SK-N-SH (cell line): ENCODE measurements around the gene ANKRD13B. TPM values are rescaled to one million over a fixed set of nuclear protein-coding genes. Genes with fewer than 3 reads are reported as not detected.

Experiments
- CTCF ChIA-PET: fragments of 300-600, 350-600 bp; formaldehyde crosslinking; extraction: SDS; loops from one replicate; lab custom pipeline; 2021; lab: Yijun Ruan, JAX
- POLR2A ChIA-PET: fragments of 350-600 bp; sonication (Branson Sonifier 250); formaldehyde crosslinking; extraction: SDS; loops from one replicate; lab custom pipeline; 2020; ENCODE audit warnings: antibody characterized with exemption, inconsistent platforms; lab: Yijun Ruan, JAX
- DNase-seq: peaks from one replicate; pipeline ENCODE4 v3.0.0; 2012
- H2AFZ ChIP-seq: fragments of 200-600 bp; sonication (generic); 2 replicates; pipeline ENCODE4 v1.8.1; 2016; ENCODE audit warnings: antibody characterized with exemption, mild to moderate bottlenecking, low read depth
- H3F3A ChIP-seq: fragments of 200-600 bp; sonication (generic); replicated peaks from 2 replicates; pipeline ENCODE3; 2016; ENCODE audit warnings: antibody characterized with exemption, mild to moderate bottlenecking; ENCODE audit not compliant: insufficient read depth
- H3K27ac ChIP-seq, 2 experiments: fragments of 200-500 bp in 1 of 2; fragments of 200-600 bp in 1 of 2; sonication (Bioruptor generic) in 1 of 2; sonication (generic), shearing (Covaris generic) in 1 of 2; 2 replicates each; pipeline versions ENCODE4 v1.5.1 to v1.6.1; 2014 to 2016; ENCODE audit warnings: low read depth in 2 of 2, inconsistent platforms in 1 of 2, low read length in 1 of 2, mild to moderate bottlenecking in 1 of 2, mixed read lengths in 1 of 2
- H3K27me3 ChIP-seq: fragments of 200-600 bp; sonication (generic), shearing (Covaris generic); 2 replicates; pipeline ENCODE4 v1.6.1; 2016; ENCODE audit warnings: mixed run types; ENCODE audit not compliant: insufficient read depth
- H3K36me3 ChIP-seq, 2 experiments: fragments of 200-500 bp in 1 of 2; fragments of 200-600 bp in 1 of 2; sonication (Bioruptor generic) in 1 of 2; sonication (generic) in 1 of 2; replicated peaks in 1 of 2; 2 replicates each; pipeline versions ENCODE3 to v1.5.1; 2014 to 2016; ENCODE audit warnings: low read length in 1 of 2, mild to moderate bottlenecking in 1 of 2; ENCODE audit not compliant: insufficient read depth in 2 of 2, control insufficient read depth in 1 of 2
- H3K4me1 ChIP-seq, 2 experiments: fragments of 200-500 bp in 1 of 2; fragments of 200-600 bp in 1 of 2; sonication (Bioruptor generic) in 1 of 2; sonication (generic), shearing (Covaris generic) in 1 of 2; 2 replicates each; pipeline versions ENCODE4 v1.5.1 to v1.6.1; 2014 to 2016; ENCODE audit warnings: low read depth in 1 of 2, low read length in 1 of 2, mixed run types in 1 of 2; ENCODE audit not compliant: insufficient read depth in 2 of 2, control insufficient read depth in 1 of 2
- H3K4me2 ChIP-seq: fragments of 200-600 bp; sonication (generic), shearing (Covaris generic); 2 replicates; pipeline ENCODE4 v1.6.1; 2017; ENCODE audit warnings: mixed run types
- H3K4me3 ChIP-seq, 2 experiments: fragments of 200-500 bp in 1 of 2; fragments of 200-600 bp in 1 of 2; sonication (Bioruptor generic) in 1 of 2; sonication (generic), shearing (Covaris generic) in 1 of 2; 2 replicates each; pipeline versions ENCODE4 v1.5.1 to v1.8.1; 2014 to 2016; ENCODE audit warnings: low read depth in 2 of 2, inconsistent platforms in 1 of 2, low read length in 1 of 2, mild to moderate bottlenecking in 1 of 2, mixed read lengths in 1 of 2, moderate library complexity in 1 of 2
- H3K79me2 ChIP-seq: fragments of 200-600 bp; sonication (generic); 2 replicates; pipeline ENCODE4 v1.8.1; 2017; ENCODE audit warnings: mild to moderate bottlenecking; ENCODE audit not compliant: insufficient read depth
- H3K9ac ChIP-seq: fragments of 200-600 bp; sonication (generic); 2 replicates; pipeline ENCODE4 v1.6.1; 2017; ENCODE audit warnings: mixed run types
- H3K9me2 ChIP-seq: fragments of 200-600 bp; sonication (generic); 2 replicates; pipeline ENCODE4 v1.6.1; 2017; ENCODE audit warnings: mixed run types
- H3K9me3 ChIP-seq: fragments of 200-600 bp; sonication (generic); 2 replicates; pipeline ENCODE4 v1.6.1; 2017; ENCODE audit warnings: mixed run types, mild to moderate bottlenecking, moderate library complexity
- H4K20me1 ChIP-seq: fragments of 200-600 bp; sonication (generic); 2 replicates; pipeline ENCODE4 v1.6.1; 2017; ENCODE audit warnings: mild to moderate bottlenecking, mixed run types; ENCODE audit not compliant: insufficient read depth
- ELF1 ChIP-seq: IDR thresholded peaks from 2 replicates; pipeline ENCODE4 v1.4.0; 2012
- EP300 ChIP-seq, 2 experiments: IDR thresholded peaks; 2 replicates each; pipeline versions ENCODE4 v1.4.0 to v1.6.1; 2012; ENCODE audit warnings: borderline replicate concordance in 1 of 2, low read depth in 1 of 2, low read length in 1 of 2
- EZH2phosphoT487 ChIP-seq: fragments of 200-600 bp; sonication (generic); IDR thresholded peaks from 2 replicates; pipeline ENCODE4 v1.6.1; 2017; ENCODE audit warnings: low read depth, mixed run types, mild to moderate bottlenecking, antibody characterized with exemption, moderate library complexity, borderline replicate concordance
- FOSL2 ChIP-seq: IDR thresholded peaks from 2 replicates; pipeline ENCODE4 v1.4.0; 2012; ENCODE audit warnings: low read depth, mild to moderate bottlenecking, moderate library complexity, borderline replicate concordance
- GABPA ChIP-seq: IDR thresholded peaks from 2 replicates; pipeline ENCODE4 v1.4.0; 2012; ENCODE audit warnings: low read depth, mild to moderate bottlenecking
- GATA2 ChIP-seq: sonication (generic); formaldehyde crosslinking; IDR thresholded peaks from 2 replicates; pipeline ENCODE4 v1.5.0; 2020; ENCODE audit warnings: mild to moderate bottlenecking, missing genetic modification reagents
- JUND ChIP-seq: IDR thresholded peaks from 2 replicates; pipeline ENCODE4 v1.4.0; 2012
- NRF1 ChIP-seq: IDR thresholded peaks from 2 replicates; pipeline ENCODE4 v1.6.1; 2012; ENCODE audit warnings: low read depth, mild to moderate bottlenecking, low read length
- POLR2AphosphoS5 ChIP-seq: IDR thresholded peaks from 2 replicates; pipeline ENCODE4 v1.6.1; 2012; ENCODE audit warnings: low read depth, low read length
- RXRA ChIP-seq: IDR thresholded peaks from 2 replicates; pipeline ENCODE4 v1.4.0; 2012; ENCODE audit warnings: low read depth, mild to moderate bottlenecking, borderline replicate concordance
- SIN3A ChIP-seq: IDR thresholded peaks from 2 replicates; pipeline ENCODE4 v1.6.1; 2012; ENCODE audit warnings: low read depth, mild to moderate bottlenecking, low read length, moderate library complexity, borderline replicate concordance
- TAF1 ChIP-seq: IDR thresholded peaks from 2 replicates; pipeline ENCODE4 v1.6.1; 2012; ENCODE audit warnings: low read depth, mild to moderate bottlenecking, low read length, moderate library complexity, borderline replicate concordance
- TEAD4 ChIP-seq: IDR thresholded peaks from 2 replicates; pipeline ENCODE4 v1.4.0; 2012; ENCODE audit warnings: mild to moderate bottlenecking, borderline replicate concordance; ENCODE audit not compliant: insufficient read depth
- WGBS: methylation state at CpG from one replicate; pipeline ENCODE4 v1.1.6; 2017; ENCODE audit warnings: low lambda C conversion rate; 5-methylcytosine and 5-hydroxymethylcytosine counted together
- polyA plus RNA-seq, 3 experiments: library from polyadenylated mRNA; depleted of rRNA; stranded (reverse); fragments of >200 nt; gene quantifications; 2 replicates each; pipeline ENCODE4 v1.2.3, GENCODE V29; 2012
- TF ChIP-seq, protein P1 (sequence below): IDR thresholded peaks from 2 replicates; pipeline ENCODE4 v1.6.1; 2012; ENCODE audit warnings: mild to moderate bottlenecking, low read depth, low read length, moderate library complexity
- TF ChIP-seq, protein P2 (sequence below): IDR thresholded peaks from 2 replicates; pipeline ENCODE4; 2012
- TF ChIP-seq, protein P3 (sequence below): IDR thresholded peaks from 2 replicates; pipeline ENCODE4 v1.4.0; 2012; ENCODE audit warnings: low read depth, borderline replicate concordance
- TF ChIP-seq, protein P4 (sequence below): fragments of 200-600 bp; sonication (generic); IDR thresholded peaks from 2 replicates; pipeline ENCODE4 v1.6.1; 2017; ENCODE audit warnings: antibody characterized with exemption, mild to moderate bottlenecking, moderate library complexity

The ANKRD13B gene
- polyA plus RNA-seq, 1 of the 3 experiments (the other 2 are of a cell fraction): 16.1 TPM

DNA sequence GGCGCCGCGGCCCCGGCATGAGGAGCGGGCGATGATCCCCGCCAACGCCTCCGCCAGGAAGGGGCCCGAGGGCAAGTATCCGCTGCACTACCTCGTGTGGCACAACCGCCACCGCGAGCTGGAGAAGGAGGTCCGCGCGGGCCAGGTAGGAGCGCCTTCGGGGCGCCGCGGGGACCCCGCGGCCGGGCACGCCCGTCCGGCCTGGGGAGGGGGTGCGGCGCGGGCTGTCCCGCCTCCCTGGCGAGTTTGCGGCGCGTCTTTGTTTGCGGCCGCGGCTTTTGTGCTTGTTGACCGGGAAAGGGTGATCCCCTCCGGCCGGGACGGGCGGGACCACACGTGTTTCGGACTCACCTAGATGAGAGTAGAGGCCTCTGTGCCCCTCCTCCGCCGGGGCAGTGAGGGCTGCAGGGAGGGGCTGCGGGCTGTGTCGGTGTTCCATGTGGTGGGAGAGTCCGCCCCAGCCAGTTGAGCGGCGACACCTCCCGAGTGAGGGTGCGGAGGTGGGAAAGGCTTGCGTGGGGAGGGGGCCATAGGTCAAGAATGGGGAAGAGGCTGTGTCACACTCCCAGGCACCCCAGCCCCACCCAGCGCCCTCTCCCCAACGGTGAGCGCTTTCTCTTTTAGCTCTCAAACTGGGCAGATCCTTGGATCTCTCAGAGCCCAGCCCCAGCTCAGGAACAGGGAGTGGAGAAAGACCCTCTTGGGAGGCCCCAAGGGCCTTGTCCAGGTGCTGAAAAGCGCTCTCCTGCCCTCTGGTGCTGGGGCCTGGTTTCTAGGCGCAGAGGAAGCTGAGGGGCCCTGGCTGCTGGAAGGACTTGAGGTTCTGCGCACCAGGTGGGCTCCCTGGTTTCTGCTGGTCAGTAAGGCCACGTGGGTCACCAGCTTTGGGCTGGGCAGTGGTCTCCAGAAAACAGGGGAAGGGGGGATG is 923 bp downstream of the ANKRD13B start (continued):
- TF ChIP-seq, protein P1, sequence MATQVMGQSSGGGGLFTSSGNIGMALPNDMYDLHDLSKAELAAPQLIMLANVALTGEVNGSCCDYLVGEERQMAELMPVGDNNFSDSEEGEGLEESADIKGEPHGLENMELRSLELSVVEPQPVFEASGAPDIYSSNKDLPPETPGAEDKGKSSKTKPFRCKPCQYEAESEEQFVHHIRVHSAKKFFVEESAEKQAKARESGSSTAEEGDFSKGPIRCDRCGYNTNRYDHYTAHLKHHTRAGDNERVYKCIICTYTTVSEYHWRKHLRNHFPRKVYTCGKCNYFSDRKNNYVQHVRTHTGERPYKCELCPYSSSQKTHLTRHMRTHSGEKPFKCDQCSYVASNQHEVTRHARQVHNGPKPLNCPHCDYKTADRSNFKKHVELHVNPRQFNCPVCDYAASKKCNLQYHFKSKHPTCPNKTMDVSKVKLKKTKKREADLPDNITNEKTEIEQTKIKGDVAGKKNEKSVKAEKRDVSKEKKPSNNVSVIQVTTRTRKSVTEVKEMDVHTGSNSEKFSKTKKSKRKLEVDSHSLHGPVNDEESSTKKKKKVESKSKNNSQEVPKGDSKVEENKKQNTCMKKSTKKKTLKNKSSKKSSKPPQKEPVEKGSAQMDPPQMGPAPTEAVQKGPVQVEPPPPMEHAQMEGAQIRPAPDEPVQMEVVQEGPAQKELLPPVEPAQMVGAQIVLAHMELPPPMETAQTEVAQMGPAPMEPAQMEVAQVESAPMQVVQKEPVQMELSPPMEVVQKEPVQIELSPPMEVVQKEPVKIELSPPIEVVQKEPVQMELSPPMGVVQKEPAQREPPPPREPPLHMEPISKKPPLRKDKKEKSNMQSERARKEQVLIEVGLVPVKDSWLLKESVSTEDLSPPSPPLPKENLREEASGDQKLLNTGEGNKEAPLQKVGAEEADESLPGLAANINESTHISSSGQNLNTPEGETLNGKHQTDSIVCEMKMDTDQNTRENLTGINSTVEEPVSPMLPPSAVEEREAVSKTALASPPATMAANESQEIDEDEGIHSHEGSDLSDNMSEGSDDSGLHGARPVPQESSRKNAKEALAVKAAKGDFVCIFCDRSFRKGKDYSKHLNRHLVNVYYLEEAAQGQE: peak; percentile 99
- no peak for TF ChIP-seq FOSL2
- TF ChIP-seq RXRA: no peak
- no peak for TF ChIP-seq EZH2phosphoT487
- TF ChIP-seq, protein P2, sequence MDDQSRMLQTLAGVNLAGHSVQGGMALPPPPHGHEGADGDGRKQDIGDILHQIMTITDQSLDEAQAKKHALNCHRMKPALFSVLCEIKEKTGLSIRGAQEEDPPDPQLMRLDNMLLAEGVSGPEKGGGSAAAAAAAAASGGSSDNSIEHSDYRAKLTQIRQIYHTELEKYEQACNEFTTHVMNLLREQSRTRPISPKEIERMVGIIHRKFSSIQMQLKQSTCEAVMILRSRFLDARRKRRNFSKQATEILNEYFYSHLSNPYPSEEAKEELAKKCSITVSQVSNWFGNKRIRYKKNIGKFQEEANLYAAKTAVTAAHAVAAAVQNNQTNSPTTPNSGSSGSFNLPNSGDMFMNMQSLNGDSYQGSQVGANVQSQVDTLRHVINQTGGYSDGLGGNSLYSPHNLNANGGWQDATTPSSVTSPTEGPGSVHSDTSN: no peak
- TF ChIP-seq EP300 (IDR thresholded peaks at IDR 0.05; ENCODE audit: borderline replicate concordance in 1 of 2, low read depth in 1 of 2, low read length in 1 of 2): no peak

DNA sequence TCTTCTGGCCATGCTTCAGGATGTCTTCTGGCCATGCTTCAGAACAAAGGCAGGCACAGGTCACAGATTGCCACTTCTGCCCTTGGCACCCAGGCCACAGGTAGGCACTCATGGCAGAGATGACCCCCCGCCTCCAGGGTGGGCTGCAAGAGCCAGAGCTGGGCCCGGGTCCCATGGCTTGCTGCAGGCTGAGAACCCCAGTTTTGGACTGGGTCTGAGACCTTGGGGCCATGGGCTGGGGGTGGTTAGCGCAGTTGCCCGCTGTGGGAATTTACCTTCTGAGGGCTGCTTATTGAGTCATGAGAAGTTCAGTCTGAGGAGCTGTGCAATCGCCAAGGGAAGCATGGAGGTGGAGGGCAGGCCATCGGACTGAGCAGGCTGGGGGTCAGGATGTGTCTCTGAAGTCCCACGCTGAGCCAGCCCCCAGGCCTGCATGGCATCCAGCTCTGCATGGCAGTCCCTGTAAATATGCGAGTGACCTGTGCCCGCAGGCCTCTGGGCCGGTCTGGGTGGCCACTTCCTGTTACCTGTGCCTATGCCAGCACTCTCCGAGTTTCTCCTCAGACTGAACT is 1.7 kb downstream of the ANKRD13B start:
- Histone ChIP-seq H3K4me2 (peak overlapping the region; percentile 93), H3K27me3 (no peaks in the 10 kb centered on the region), H3K9ac (no peak overlapping the region), H3K36me3 (no peaks in the 10 kb centered on the region), H3F3A (peaks cover 29% of the 10 kb centered on the region), H3K9me3 (no peaks in the 10 kb centered on the region), H3K27ac (peak overlapping the region in 1 of 2 experiments; percentile 91; a peak in 2 of 4 replicates), H3K4me3 (peak overlapping the region; percentile 65 to 89), H3K4me1 (peaks cover 34 to 67% of the 10 kb centered on the region in 2 experiments), H3K79me2 (peaks cover 24% of the 10 kb centered on the region), H4K20me1 (0 out of 2 replicates have a peak, but pooled peaks cover 4% of the 10 kb centered on the region), H3K9me2 (no peaks in the 10 kb centered on the region), H2AFZ (no peak overlapping the region)
- no peak for DNase-seq
- POLR2A ChIA-PET: no interaction called here
- WGBS: 82% methylated on average over 8 of the region's 11 CpGs
- CTCF ChIA-PET: interaction anchor here (0.6 to 5.0 kb wide), 12 partner anchors 12 to 642 kb away, joined by 3 to 98 read pairs (median 4); partner anchors contain the start of genes ABHD15 and TP53I13
- TF ChIP-seq TEAD4: no peak
- TF ChIP-seq EP300 (IDR thresholded peaks at IDR 0.05; ENCODE audit: borderline replicate concordance in 1 of 2, low read depth in 1 of 2, low read length in 1 of 2): no peak
- TF ChIP-seq GATA2 (CRISPR knock-in tag): no peak
- TF ChIP-seq EZH2phosphoT487: no peak
- no peak for TF ChIP-seq GABPA
- TF ChIP-seq, protein P3, sequence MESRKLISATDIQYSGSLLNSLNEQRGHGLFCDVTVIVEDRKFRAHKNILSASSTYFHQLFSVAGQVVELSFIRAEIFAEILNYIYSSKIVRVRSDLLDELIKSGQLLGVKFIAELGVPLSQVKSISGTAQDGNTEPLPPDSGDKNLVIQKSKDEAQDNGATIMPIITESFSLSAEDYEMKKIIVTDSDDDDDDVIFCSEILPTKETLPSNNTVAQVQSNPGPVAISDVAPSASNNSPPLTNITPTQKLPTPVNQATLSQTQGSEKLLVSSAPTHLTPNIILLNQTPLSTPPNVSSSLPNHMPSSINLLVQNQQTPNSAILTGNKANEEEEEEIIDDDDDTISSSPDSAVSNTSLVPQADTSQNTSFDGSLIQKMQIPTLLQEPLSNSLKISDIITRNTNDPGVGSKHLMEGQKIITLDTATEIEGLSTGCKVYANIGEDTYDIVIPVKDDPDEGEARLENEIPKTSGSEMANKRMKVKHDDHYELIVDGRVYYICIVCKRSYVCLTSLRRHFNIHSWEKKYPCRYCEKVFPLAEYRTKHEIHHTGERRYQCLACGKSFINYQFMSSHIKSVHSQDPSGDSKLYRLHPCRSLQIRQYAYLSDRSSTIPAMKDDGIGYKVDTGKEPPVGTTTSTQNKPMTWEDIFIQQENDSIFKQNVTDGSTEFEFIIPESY: no peak
- no peak for TF ChIP-seq JUND
- TF ChIP-seq SIN3A: no peak
- no peak for TF ChIP-seq ELF1
- TF ChIP-seq TAF1: no peak
- no peak for TF ChIP-seq POLR2AphosphoS5
- TF ChIP-seq, protein P4, sequence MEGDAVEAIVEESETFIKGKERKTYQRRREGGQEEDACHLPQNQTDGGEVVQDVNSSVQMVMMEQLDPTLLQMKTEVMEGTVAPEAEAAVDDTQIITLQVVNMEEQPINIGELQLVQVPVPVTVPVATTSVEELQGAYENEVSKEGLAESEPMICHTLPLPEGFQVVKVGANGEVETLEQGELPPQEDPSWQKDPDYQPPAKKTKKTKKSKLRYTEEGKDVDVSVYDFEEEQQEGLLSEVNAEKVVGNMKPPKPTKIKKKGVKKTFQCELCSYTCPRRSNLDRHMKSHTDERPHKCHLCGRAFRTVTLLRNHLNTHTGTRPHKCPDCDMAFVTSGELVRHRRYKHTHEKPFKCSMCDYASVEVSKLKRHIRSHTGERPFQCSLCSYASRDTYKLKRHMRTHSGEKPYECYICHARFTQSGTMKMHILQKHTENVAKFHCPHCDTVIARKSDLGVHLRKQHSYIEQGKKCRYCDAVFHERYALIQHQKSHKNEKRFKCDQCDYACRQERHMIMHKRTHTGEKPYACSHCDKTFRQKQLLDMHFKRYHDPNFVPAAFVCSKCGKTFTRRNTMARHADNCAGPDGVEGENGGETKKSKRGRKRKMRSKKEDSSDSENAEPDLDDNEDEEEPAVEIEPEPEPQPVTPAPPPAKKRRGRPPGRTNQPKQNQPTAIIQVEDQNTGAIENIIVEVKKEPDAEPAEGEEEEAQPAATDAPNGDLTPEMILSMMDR: no peak
- TF ChIP-seq NRF1: no peak
